ENCODE results near the gene RAB3IL1. TPM values are rescaled to one million over a fixed set of nuclear protein-coding genes. Genes with fewer than 3 reads are reported as not detected.

The RAB3IL1 gene
- total and polyA plus RNA-seq, 8 donors: 9.3 to 15.4 (median 11.1) TPM

GRCh38 chr11:61948505-61948904, 31.1 kb upstream of the RAB3IL1 start:
- Histone ChIP-seq H3K4me1 (peaks cover 0 to 26% of the 10 kb centered on the region in 2 donors), H3K27ac (no peak overlapping the region), H3K27me3 (no peaks in the 10 kb centered on the region), H3K9me3 (no peaks in the 10 kb centered on the region), H3K36me3 (no peaks in the 10 kb centered on the region), H3K4me3 (no peak overlapping the region)
- TF ChIP-seq, protein P1, sequence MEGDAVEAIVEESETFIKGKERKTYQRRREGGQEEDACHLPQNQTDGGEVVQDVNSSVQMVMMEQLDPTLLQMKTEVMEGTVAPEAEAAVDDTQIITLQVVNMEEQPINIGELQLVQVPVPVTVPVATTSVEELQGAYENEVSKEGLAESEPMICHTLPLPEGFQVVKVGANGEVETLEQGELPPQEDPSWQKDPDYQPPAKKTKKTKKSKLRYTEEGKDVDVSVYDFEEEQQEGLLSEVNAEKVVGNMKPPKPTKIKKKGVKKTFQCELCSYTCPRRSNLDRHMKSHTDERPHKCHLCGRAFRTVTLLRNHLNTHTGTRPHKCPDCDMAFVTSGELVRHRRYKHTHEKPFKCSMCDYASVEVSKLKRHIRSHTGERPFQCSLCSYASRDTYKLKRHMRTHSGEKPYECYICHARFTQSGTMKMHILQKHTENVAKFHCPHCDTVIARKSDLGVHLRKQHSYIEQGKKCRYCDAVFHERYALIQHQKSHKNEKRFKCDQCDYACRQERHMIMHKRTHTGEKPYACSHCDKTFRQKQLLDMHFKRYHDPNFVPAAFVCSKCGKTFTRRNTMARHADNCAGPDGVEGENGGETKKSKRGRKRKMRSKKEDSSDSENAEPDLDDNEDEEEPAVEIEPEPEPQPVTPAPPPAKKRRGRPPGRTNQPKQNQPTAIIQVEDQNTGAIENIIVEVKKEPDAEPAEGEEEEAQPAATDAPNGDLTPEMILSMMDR (IDR thresholded peaks at IDR 0.05): no peak
- ATAC-seq (no peak), DNase-seq (peak in 1 of 4 donors; percentile 22)
- intact Hi-C loops (cut with DNase I): loop anchor here in 1 of 2 donors (5.0 kb wide), 1 partner anchor 51 kb away; no protein-coding TSS in a partner anchor

DNA sequence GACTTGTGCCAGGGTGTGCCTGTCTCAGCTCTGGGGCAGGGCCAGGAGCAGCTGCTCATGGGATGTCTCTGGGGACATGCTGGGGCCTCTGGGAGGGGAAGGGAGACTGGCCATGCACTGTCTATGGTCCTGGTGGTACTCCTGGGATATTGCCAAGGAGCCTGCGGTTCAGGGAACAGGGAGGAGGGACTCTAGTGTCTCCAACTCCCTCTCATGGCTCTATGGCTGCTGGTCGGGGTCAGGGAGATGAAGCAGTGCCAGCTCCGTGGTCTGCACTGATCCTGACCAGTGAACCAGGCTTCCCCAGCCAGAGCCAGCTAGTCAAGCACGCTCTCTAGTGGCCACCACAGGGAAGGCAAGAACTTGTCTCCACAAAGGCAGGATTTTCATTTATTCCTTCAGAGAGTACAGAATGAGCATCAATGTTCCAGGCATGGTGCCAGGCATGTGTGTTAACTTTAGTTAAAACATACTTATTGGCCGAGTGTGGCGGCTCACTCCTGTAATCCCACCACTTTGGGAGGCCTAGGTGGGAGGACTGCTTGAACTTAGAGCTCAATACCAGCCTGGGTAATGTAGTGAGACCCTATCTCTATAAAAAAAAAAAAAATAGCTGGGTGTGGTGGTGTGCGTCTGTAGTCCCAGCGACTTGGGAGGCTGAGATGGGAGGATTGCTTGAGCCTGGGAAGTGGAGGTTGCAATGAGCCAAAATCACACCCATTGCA, 30.3 kb upstream of the RAB3IL1 start:
- no peak overlapping the region for H3K27ac ChIP-seq
- ATAC-seq (peak; percentile 93), DNase-seq (peak in 3 of 4 donors; percentile 78 to 90 (median 85))
- H3K4me1 ChIP-seq: peaks cover 0 to 26% of the 10 kb centered on the region in 2 donors
- no peaks in the 10 kb centered on the region for H3K36me3 ChIP-seq
- H3K27me3 ChIP-seq: no peaks in the 10 kb centered on the region
- H3K9me3 ChIP-seq: no peaks in the 10 kb centered on the region
- TF ChIP-seq, protein P1 (IDR thresholded peaks at IDR 0.05): peak; percentile 79 to 87
- intact Hi-C loops (cut with DNase I): loop anchor here in 1 of 2 donors (5.0 kb wide), 1 partner anchor 50 kb away; no protein-coding TSS in a partner anchor
- H3K4me3 ChIP-seq: no peak overlapping the region

DNA sequence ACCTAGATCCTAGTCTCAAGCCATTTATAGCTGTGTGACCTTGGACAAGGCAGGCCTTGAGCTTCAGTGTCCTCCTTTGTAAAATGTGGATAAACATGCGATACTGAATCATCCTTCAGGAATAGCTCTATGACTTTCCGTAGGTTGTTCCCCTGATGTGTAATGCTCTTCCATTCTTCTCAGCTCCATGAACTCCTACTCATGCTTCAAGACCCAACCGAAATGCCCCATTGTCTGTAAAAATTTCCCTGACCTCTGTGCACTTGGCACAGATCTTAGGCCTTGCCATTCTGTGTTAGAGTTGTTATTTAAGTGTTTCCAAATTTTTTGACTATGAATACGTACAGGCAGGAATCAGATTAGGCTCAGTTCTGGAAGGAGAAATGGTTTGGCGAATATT, 29.5 kb upstream of the RAB3IL1 start:
- TF ChIP-seq, protein P1 (IDR thresholded peaks at IDR 0.05): no peak
- no peak for DNase-seq
- Histone ChIP-seq H3K27ac (no peak overlapping the region), H3K36me3 (no peaks in the 10 kb centered on the region), H3K9me3 (no peaks in the 10 kb centered on the region), H3K4me3 (no peak overlapping the region), H3K27me3 (no peaks in the 10 kb centered on the region), H3K4me1 (peaks cover 0 to 26% of the 10 kb centered on the region in 2 donors)
- intact Hi-C loops (cut with DNase I): loop anchor here in 1 of 2 donors (5.0 kb wide), 1 partner anchor 50 kb away; no protein-coding TSS in a partner anchor
- no peak for ATAC-seq

GRCh38 chr11:61945191-61945590, 27.8 kb upstream of the RAB3IL1 start:
- no peak overlapping the region for H3K27ac ChIP-seq
- ATAC-seq (no peak), DNase-seq (peak in 1 of 4 donors; percentile 19)
- H3K4me3 ChIP-seq: no peak overlapping the region
- intact Hi-C loops (cut with DNase I): loop anchor here in 1 of 2 donors (5.0 kb wide), 1 partner anchor 48 kb away; no protein-coding TSS in a partner anchor
- no peaks in the 10 kb centered on the region for H3K36me3 ChIP-seq
- H3K27me3 ChIP-seq: no peaks in the 10 kb centered on the region
- H3K9me3 ChIP-seq: no peaks in the 10 kb centered on the region
- H3K4me1 ChIP-seq: peaks cover 0 to 23% of the 10 kb centered on the region in 2 donors
- TF ChIP-seq, protein P1 (IDR thresholded peaks at IDR 0.05): no peak

DNA sequence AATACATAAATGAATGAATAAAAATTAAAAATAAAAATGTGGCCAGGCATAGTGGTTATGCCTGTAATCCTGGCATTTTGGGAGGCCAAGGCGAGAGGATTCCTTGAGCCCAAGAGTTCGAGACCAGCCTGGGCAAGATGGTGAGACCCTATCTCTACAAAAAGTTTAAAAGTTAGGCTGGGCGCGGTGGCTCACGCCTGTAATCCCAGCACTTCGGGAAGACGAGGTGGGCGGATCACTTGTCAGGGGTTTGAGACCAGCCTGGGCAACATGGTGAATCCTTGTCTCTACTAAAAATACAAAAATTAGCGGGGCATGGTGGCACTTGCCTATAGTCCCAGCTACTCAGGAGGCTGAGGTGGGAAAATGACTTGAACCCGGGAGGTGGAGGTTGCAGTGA, 23.1 kb upstream of the RAB3IL1 start:
- no peaks in the 10 kb centered on the region for H3K4me1 ChIP-seq
- no peak overlapping the region for H3K4me3 ChIP-seq
- H3K36me3 ChIP-seq: no peaks in the 10 kb centered on the region
- H3K27me3 ChIP-seq: no peaks in the 10 kb centered on the region
- no peak overlapping the region for H3K27ac ChIP-seq
- peaks cover 0 to 13% of the 10 kb centered on the region in 2 donors for H3K9me3 ChIP-seq
- DNase-seq (peak in 1 of 4 donors; percentile 10), ATAC-seq (no peak)
- intact Hi-C loops (cut with DNase I): no loop called here
- TF ChIP-seq, protein P1 (IDR thresholded peaks at IDR 0.05): no peak
